Fibroblast of lung (primary cell): ENCODE data around the gene VPS13C.

Source experiments
- CTCF ChIP-seq, 2 donors: IDR thresholded peaks in 1 of 2; conservative IDR thresholded peaks in 1 of 2; 1 replicate in 1 of 2; 2 replicates in 1 of 2; pipeline ENCODE4 v1.5.1; 2011 to 2012; ENCODE audit warnings: low read length in 2 of 2, control low read depth in 1 of 2, inconsistent platforms in 1 of 2, low read depth in 1 of 2, mild to moderate bottlenecking in 1 of 2
- EZH2 ChIP-seq: IDR thresholded peaks from 2 replicates; pipeline ENCODE4 v1.5.1; 2012; ENCODE audit warnings: low read length, control low read depth, mild to moderate bottlenecking; ENCODE audit errors: missing control alignments

GRCh38 chr15:61889706-61890105 lies 170.5 kb downstream of the VPS13C start:
- TF ChIP-seq CTCF (conservative IDR thresholded peaks at IDR 0.05 in 1 of 2, IDR thresholded peaks at IDR 0.05 in 1 of 2; ENCODE audit: low read depth in 1 of 2, low read length in 2 of 2) (no peak), EZH2 (no peak)
